HG03469 (cell line): ENCODE measurements around the gene LIFR.

Experiments used
- ATAC-seq: cut with Tn5 transposase; IDR thresholded peaks from one replicate; pipeline ENCODE4 v1.9.1; 2021; ENCODE audit warnings: mild to moderate bottlenecking, moderate library complexity, moderate number of reproducible peaks; ENCODE audit not compliant: unreplicated experiment

LIFR gene

GRCh38 chr5:38446029-38446522 lies 110.4 kb downstream of the LIFR start:
- ATAC-seq, result no peak

GRCh38 chr5:38445374-38446028 lies 110.9 kb downstream of the LIFR start:
- ATAC-seq, result no peak

GRCh38 chr5:38443390-38443789 lies 113.1 kb downstream of the LIFR start:
- no peak for ATAC-seq

- no peak for ATAC-seq
These were observed 114.2 kb downstream of the LIFR start for GRCh38 chr5:38442247-38442573.

- ATAC-seq, result peak; percentile 99
These were observed 114.8 kb downstream of the LIFR start for GRCh38 chr5:38441453-38442246.

GRCh38 chr5:38438757-38439156 lies 117.7 kb downstream of the LIFR start:
- ATAC-seq, result no peak

- ATAC-seq, result no peak
These were observed 121.3 kb downstream of the LIFR start for GRCh38 chr5:38434966-38435705.

GRCh38 chr5:38433160-38433861 lies 123.1 kb downstream of the LIFR start:
- ATAC-seq, result no peak

- no peak for ATAC-seq
These were observed 125.1 kb downstream of the LIFR start for GRCh38 chr5:38431242-38431853.

- ATAC-seq, result no peak
These were observed 129.2 kb downstream of the LIFR start for GRCh38 chr5:38426986-38427950.

GRCh38 chr5:38426490-38426889 lies 130.0 kb downstream of the LIFR start:
- no peak for ATAC-seq
